ENCODE measurements around the gene PRPF31.

GRCh38 chr19:54133312-54133956 lies 17.9 kb downstream of the PRPF31 start:
- no peak for TF ChIP-seq CTCF (IDR thresholded peaks at IDR 0.05)
- no peak for TF ChIP-seq POLR2A (IDR thresholded peaks at IDR 0.05)
